ENCODE data around the gene ITGBL1.

DNA sequence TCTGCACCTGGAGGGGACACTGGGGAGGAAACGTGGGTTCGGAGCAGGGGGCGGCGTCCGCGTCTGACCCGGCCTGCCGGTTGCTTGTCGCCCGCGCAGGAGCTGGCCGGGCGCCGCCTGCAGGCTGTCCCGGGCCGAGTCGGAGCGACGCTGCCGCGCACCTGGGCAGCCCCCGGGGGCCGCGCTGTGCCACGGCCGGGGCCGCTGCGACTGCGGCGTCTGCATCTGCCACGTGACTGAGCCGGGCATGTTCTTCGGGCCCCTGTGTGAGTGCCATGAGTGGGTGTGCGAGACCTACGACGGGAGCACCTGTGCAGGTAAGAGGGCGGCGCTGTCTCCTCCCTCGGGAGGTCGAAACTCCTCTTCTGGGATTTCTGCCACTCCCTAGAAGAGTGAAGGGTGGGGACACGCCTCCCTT is 1.3 kb downstream of the ITGBL1 start:
- TF ChIP-seq, protein P1, sequence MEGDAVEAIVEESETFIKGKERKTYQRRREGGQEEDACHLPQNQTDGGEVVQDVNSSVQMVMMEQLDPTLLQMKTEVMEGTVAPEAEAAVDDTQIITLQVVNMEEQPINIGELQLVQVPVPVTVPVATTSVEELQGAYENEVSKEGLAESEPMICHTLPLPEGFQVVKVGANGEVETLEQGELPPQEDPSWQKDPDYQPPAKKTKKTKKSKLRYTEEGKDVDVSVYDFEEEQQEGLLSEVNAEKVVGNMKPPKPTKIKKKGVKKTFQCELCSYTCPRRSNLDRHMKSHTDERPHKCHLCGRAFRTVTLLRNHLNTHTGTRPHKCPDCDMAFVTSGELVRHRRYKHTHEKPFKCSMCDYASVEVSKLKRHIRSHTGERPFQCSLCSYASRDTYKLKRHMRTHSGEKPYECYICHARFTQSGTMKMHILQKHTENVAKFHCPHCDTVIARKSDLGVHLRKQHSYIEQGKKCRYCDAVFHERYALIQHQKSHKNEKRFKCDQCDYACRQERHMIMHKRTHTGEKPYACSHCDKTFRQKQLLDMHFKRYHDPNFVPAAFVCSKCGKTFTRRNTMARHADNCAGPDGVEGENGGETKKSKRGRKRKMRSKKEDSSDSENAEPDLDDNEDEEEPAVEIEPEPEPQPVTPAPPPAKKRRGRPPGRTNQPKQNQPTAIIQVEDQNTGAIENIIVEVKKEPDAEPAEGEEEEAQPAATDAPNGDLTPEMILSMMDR (IDR thresholded peaks at IDR 0.05) = peak in 1 of 2 donors; percentile 26
- no peak for TF ChIP-seq POLR2A (IDR thresholded peaks at IDR 0.05)

Data from suprapubic skin (tissue), 3 donors.